Esophagus squamous epithelium (tissue), 5 donors: ENCODE measurements around the gene SCML1. TPM values are rescaled to one million over a fixed set of nuclear protein-coding genes. Genes with fewer than 3 reads are reported as not detected.
"Not testable (repeated sequence)": the region's sequence is repeated elsewhere in the genome, so short reads cannot be mapped to it uniquely, and the experiment has no call there.

Experiments used
- DNase-seq: peaks from one replicate; lab custom pipeline; 2025; lab: John Stamatoyannopoulos, UW
- H3K27ac ChIP-seq, 4 donors: fragments of 200-600 bp; sonication (generic); one replicate each; pipeline ENCODE4 v1.5.1; 2016 to 2019; ENCODE audit warnings: mild to moderate bottlenecking in 1 of 4
- H3K27me3 ChIP-seq, 4 donors: fragments of 200-600 bp; sonication (generic); 1 replicate in 3 of 4; 2 replicates in 1 of 4; pipeline versions ENCODE4 v1.5.1 to v1.6.0; 2017 to 2021; ENCODE audit warnings: antibody characterized with exemption in 1 of 4
- H3K36me3 ChIP-seq, 3 donors: fragments of 200-600 bp; sonication (generic); one replicate each; pipeline ENCODE4 v1.5.1; 2016 to 2019
- H3K4me1 ChIP-seq, 3 donors: fragments of 200-600 bp; sonication (generic); one replicate each; pipeline ENCODE4 v1.5.1; 2017 to 2019
- H3K4me3 ChIP-seq, 4 donors: fragments of 200-600 bp; sonication (generic); 1 replicate in 3 of 4; 2 replicates in 1 of 4; pipeline ENCODE4 v1.5.1; 2016 to 2019; ENCODE audit warnings: mild to moderate bottlenecking in 2 of 4, moderate library complexity in 1 of 4
- H3K9me3 ChIP-seq, 3 donors: fragments of 200-600 bp; sonication (generic); one replicate each; pipeline ENCODE4 v1.5.1; 2016 to 2019
- POLR2A ChIP-seq, 4 donors: fragments of 450-650 bp; IDR thresholded peaks; one replicate each; pipeline ENCODE4 v1.6.1; 2017; ENCODE audit warnings: antibody characterized with exemption in 4 of 4, mild to moderate bottlenecking in 4 of 4, moderate library complexity in 3 of 4
- WGBS, 2 donors: methylation state at CpG; one replicate each; pipeline ENCODE4 v1.1.5; 2018; 5-methylcytosine and 5-hydroxymethylcytosine counted together
- intact Hi-C: fragments of 100-400 bp; cut with DNase I; formaldehyde crosslinking; loops from one replicate; pipeline ENCODE4 v1.15.0; 2022
- total RNA-seq, 4 donors: library from RNA; depleted of rRNA; stranded (reverse); fragments of >200 nt; gene quantifications; one replicate each; pipeline ENCODE4 v1.1.0, GENCODE V29; 2016
- TF ChIP-seq, protein P1 (sequence below), 6 experiments: fragments of 450-650 bp in 4 of 6; fragments of 200-600 bp in 2 of 6; sonication (generic) in 2 of 6; IDR thresholded peaks; one replicate each; pipeline ENCODE4 v1.5.1; 2016 to 2019; ENCODE audit warnings: antibody characterized with exemption in 6 of 6, mild to moderate bottlenecking in 4 of 6, moderate library complexity in 4 of 6
- donor health status: DM: yes; HTN: yes; CAD: no.

Gene SCML1
- total RNA-seq, 4 donors from 2014 or later = 2.6 to 11.8 (median 7.5) TPM

DNA sequence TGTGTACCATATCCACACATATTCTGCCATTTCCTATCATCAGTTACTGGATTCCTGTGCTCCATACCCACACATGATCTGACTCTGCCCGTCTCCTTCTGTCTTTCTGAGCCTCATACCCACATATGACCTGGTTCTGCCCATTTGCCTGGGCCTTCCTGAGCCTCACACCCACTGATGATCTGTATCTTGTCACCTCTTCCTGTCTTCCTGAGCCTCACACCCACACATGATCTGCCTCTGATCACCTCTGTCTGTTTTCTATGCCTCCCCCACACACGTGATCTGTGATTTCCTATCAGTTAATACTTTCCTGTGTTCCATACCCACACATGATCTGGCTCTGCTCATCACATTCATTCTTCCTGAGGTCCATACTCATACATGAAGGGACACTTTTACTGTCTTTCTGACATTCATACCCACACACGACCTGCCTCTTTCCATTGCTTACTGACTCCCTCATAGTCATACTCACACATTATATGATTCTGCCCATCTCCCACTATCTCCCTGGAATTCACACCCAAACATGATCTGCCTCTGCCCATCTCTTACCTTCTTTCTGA lies 32.5 kb downstream of the SCML1 start:
- DNase-seq = no peak
- Histone ChIP-seq H3K27me3 (no peaks in the 10 kb centered on the region), H3K4me1 (no peaks in the 10 kb centered on the region), H3K27ac (no peak overlapping the region), H3K4me3 (no peak overlapping the region), H3K9me3 (no peaks in the 10 kb centered on the region), H3K36me3 (no peaks in the 10 kb centered on the region)
- intact Hi-C loops = no loop called here
- WGBS, 2 donors = 49 to 57% methylated on average over 3 of the region's 3 CpGs
- TF ChIP-seq POLR2A (IDR thresholded peaks at IDR 0.05) = no peak
- TF ChIP-seq, protein P1, sequence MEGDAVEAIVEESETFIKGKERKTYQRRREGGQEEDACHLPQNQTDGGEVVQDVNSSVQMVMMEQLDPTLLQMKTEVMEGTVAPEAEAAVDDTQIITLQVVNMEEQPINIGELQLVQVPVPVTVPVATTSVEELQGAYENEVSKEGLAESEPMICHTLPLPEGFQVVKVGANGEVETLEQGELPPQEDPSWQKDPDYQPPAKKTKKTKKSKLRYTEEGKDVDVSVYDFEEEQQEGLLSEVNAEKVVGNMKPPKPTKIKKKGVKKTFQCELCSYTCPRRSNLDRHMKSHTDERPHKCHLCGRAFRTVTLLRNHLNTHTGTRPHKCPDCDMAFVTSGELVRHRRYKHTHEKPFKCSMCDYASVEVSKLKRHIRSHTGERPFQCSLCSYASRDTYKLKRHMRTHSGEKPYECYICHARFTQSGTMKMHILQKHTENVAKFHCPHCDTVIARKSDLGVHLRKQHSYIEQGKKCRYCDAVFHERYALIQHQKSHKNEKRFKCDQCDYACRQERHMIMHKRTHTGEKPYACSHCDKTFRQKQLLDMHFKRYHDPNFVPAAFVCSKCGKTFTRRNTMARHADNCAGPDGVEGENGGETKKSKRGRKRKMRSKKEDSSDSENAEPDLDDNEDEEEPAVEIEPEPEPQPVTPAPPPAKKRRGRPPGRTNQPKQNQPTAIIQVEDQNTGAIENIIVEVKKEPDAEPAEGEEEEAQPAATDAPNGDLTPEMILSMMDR (IDR thresholded peaks at IDR 0.05) = no peak

DNA sequence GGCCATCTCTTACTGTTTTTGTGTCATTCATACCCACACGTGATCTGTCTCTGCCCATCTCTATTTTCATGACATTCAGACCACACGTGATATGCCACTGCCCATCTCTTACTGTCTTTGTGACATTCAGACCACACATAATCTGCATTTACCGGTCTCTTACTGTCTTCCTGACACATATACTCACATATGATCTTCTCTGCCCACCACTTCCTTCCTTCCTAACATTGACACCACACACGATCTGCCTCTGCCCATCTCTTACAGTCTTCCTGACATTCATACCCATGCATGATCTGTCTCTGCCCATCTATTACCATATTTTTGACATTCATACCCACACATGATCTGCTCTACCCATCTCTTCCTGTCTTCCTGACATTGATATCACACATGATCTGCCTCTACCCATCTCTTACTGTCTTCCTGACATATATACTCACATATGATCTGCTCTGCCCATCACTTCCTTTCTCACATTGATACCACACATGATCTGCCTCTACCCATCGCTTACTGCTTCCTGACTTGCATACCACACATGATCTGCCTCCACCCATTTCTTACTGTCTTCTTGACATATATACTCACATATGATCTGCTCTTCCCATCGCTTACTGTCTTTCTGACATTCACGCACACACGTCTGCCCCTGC lies 36.1 kb downstream of the SCML1 start:
- WGBS, 2 donors = 74 to 78% methylated on average over 8 of the region's 8 CpGs
- H3K4me1 ChIP-seq = no peaks in the 10 kb centered on the region
- no peaks in the 10 kb centered on the region for H3K27me3 ChIP-seq
- DNase-seq = no peak
- no peak overlapping the region for H3K27ac ChIP-seq
- H3K4me3 ChIP-seq = no peak overlapping the region
- no peaks in the 10 kb centered on the region for H3K9me3 ChIP-seq
- no peak for TF ChIP-seq POLR2A (IDR thresholded peaks at IDR 0.05)
- TF ChIP-seq, protein P1 (IDR thresholded peaks at IDR 0.05) = no peak
- intact Hi-C loops = no loop called here
- no peaks in the 10 kb centered on the region for H3K36me3 ChIP-seq

DNA sequence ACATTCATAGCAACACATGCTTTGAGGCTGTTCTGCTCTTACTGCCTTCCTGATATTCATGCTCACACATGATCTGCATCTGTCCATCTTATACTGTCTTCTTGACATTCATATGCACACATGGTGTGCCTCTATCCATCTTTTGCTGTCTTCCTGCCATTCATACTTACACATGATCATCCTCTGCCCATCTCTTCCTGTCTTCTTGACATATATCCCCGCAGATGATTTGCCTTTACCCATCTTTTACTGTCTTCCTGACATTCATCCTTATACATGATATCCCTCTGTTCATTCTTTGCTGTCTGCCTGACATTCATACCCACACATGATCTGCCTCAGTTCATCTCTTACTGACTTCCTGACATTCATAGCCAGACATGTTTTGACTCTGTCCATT lies 36.8 kb downstream of the SCML1 start:
- 48 to 83% methylated on average over 1 of the region's 1 CpG for WGBS, 2 donors
- H3K27me3 ChIP-seq = no peaks in the 10 kb centered on the region

DNA sequence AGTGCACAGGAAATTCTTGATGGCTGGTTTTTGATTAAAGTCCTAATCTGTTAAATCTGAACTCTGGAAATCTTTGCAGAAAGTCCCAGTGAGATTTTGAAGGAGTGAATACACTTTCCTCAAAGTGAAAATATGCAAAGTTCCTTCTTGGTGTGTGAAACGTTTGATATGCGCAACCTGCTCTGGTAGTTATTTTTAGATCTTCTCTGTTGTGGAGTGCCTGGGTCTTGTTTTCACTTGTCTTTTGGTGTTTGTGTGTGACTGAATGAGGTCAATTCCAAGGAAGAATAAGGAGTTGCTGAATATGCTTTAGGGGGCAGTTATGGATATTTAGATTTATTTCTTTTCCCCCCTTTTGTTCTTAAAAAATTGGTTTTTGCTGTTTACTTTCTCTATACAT lies 41.7 kb downstream of the SCML1 start:
- no peak for DNase-seq
- 38 to 56% methylated on average over 2 of the region's 2 CpGs for WGBS, 2 donors
- intact Hi-C loops = no loop called here

More for the DNA sequence above, 36.8 kb downstream of the SCML1 start:
- intact Hi-C loops = no loop called here
- Histone ChIP-seq H3K36me3 (no peaks in the 10 kb centered on the region), H3K9me3 (no peaks in the 10 kb centered on the region), H3K4me3 (no peak overlapping the region), H3K4me1 (no peaks in the 10 kb centered on the region), H3K27ac (no peak overlapping the region)
- no peak for DNase-seq
- no peak for TF ChIP-seq POLR2A (IDR thresholded peaks at IDR 0.05)
- TF ChIP-seq, protein P1 (IDR thresholded peaks at IDR 0.05) = no peak

DNA sequence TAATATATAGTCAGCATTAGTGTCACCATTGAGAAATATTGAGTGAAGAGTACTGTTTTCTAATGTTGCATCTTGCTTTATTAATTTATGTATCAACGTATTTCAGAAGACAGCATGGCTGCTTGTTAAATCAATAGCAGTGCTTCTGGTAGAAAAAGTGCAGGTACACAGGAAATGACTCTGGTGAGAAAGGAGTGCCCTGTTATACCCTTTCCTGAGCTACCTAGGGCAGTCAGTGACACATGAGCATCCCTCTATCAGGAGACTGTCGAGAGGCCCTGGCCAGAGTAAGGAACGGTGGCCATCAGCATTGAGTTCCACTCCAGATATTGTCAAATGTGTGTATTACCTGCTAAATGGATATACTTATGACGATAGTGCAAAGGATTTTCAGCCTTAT lies 42.1 kb downstream of the SCML1 start:
- Histone ChIP-seq H3K9me3 (no peaks in the 10 kb centered on the region), H3K27ac (no peak overlapping the region), H3K4me3 (no peak overlapping the region), H3K36me3 (no peaks in the 10 kb centered on the region), H3K27me3 (no peaks in the 10 kb centered on the region), H3K4me1 (no peaks in the 10 kb centered on the region)
- no peak for TF ChIP-seq POLR2A (IDR thresholded peaks at IDR 0.05)
- TF ChIP-seq, protein P1 (IDR thresholded peaks at IDR 0.05) = no peak
- DNase-seq = no peak
- intact Hi-C loops = no loop called here
- 86% methylated on average over 4 of the region's 4 CpGs; no CpG with 5 or more reads in 1 of the 2 donors for WGBS, 2 donors

More for the DNA sequence above, 41.7 kb downstream of the SCML1 start:
- Histone ChIP-seq H3K27me3 (no peaks in the 10 kb centered on the region), H3K9me3 (no peaks in the 10 kb centered on the region), H3K4me1 (no peaks in the 10 kb centered on the region), H3K36me3 (no peaks in the 10 kb centered on the region), H3K27ac (no peak overlapping the region), H3K4me3 (no peak overlapping the region)
- no peak for TF ChIP-seq POLR2A (IDR thresholded peaks at IDR 0.05)
- TF ChIP-seq, protein P1 (IDR thresholded peaks at IDR 0.05) = no peak

DNA sequence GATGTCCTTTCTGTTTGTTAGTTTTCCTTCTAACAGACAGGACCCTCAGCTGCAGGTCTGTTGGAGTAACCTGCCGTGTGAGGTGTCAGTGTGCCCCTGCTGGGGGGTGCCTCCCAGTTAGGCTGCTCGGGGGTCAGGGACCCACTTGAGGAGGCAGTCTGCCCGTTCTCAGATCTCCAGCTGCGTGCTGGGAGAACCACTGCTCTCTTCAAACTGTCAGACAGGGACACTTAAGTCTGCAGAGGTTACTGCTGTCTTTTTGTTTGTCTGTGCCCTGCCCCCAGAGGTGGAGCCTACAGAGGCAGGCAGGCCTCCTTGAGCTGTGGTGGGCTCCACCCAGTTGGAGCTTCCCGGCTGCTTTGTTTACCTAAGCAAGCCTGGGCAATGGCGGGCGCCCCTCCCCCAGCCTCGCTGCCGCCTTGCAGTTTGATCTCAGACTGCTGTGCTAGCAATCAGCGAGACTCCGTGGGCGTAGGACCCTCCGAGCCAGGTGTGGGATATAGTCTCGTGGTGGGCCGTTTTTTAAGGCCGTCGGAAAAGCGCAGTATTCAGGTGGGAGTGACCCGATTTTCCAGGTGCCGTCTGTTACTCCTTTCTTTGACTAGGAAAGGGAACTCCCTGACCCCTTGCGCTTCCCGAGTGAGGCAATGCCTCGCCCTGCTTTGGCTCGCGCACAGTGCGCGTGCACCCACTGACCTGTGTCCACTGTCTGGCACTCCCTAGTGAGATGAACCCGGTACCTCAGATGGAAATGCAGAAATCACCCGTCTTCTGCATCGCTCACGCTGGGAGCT lies 49.5 kb downstream of the SCML1 start:
- H3K9me3 ChIP-seq, intact Hi-C loops, H3K36me3 ChIP-seq, H3K27me3 ChIP-seq, DNase-seq: not testable (repeated sequence)
- Histone ChIP-seq H3K4me3 (peak overlapping the region; percentile 10 to 46 (median 34)), H3K27ac (peak overlapping the region in 1 of 4 donors; percentile 25), H3K4me1 (peaks cover 0 to 17% (median 0%) of the 10 kb centered on the region in 3 donors)
- 60% methylated on average over 21 of the region's 31 CpGs; no CpG with 5 or more reads in 1 of the 2 donors for WGBS, 2 donors
